Breast epithelium (tissue), 3 donors: ENCODE results near the gene RFX3.

ENCODE experiments used
- POLR2A ChIP-seq: fragments of 450-650 bp; IDR thresholded peaks from one replicate; pipeline ENCODE4 v1.6.1; 2016; ENCODE audit warnings: antibody characterized with exemption, mild to moderate bottlenecking, moderate library complexity
- TF ChIP-seq, protein P1 (sequence below), 3 donors: fragments of 450-650 bp; IDR thresholded peaks; one replicate each; pipeline ENCODE4 v1.5.1; 2016 to 2017; ENCODE audit warnings: antibody characterized with exemption in 3 of 3, mild to moderate bottlenecking in 3 of 3, moderate library complexity in 3 of 3

- TF ChIP-seq, protein P1, sequence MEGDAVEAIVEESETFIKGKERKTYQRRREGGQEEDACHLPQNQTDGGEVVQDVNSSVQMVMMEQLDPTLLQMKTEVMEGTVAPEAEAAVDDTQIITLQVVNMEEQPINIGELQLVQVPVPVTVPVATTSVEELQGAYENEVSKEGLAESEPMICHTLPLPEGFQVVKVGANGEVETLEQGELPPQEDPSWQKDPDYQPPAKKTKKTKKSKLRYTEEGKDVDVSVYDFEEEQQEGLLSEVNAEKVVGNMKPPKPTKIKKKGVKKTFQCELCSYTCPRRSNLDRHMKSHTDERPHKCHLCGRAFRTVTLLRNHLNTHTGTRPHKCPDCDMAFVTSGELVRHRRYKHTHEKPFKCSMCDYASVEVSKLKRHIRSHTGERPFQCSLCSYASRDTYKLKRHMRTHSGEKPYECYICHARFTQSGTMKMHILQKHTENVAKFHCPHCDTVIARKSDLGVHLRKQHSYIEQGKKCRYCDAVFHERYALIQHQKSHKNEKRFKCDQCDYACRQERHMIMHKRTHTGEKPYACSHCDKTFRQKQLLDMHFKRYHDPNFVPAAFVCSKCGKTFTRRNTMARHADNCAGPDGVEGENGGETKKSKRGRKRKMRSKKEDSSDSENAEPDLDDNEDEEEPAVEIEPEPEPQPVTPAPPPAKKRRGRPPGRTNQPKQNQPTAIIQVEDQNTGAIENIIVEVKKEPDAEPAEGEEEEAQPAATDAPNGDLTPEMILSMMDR (IDR thresholded peaks at IDR 0.05), result no peak
- TF ChIP-seq POLR2A, result no peak
These were observed 34.8 kb downstream of the RFX3 start for GRCh38 chr9:3490957-3491356.
